HPDE6-E6E7 (cell line): Measurements from ENCODE around the gene FOXRED2.
"Not testable (repeated sequence)": the region's sequence is repeated elsewhere in the genome, so short reads cannot be mapped to it uniquely, and the experiment has no call there.

Experiments
- DNase-seq: peaks from one replicate; pipeline ENCODE4 v3.0.0; 2011; ENCODE audit warnings: missing footprints; ENCODE audit errors: extremely low spot score

The FOXRED2 gene

GRCh38 chr22:36519906-36520305, 13.1 kb upstream of the FOXRED2 start:
- not testable (repeated sequence) for DNase-seq

GRCh38 chr22:36514766-36515165, 7.9 kb upstream of the FOXRED2 start:
- DNase-seq = no peak

GRCh38 chr22:36512991-36513390, 6.2 kb upstream of the FOXRED2 start:
- DNase-seq = no peak

- DNase-seq = no peak
Observed at GRCh38 chr22:36512333-36512732, 5.5 kb upstream of the FOXRED2 start.

GRCh38 chr22:36510966-36511881, 4.4 kb upstream of the FOXRED2 start:
- DNase-seq = peak; percentile 37

- no peak for DNase-seq
Observed at GRCh38 chr22:36510384-36510783, 3.5 kb upstream of the FOXRED2 start.

GRCh38 chr22:36507518-36508010, 724 bp upstream of the FOXRED2 start:
- DNase-seq = no peak

GRCh38 chr22:36505998-36506635, 723 bp downstream of the FOXRED2 start:
- no peak for DNase-seq

- DNase-seq = no peak
Observed at GRCh38 chr22:36497910-36498665, 8.8 kb downstream of the FOXRED2 start.

- no peak for DNase-seq
Observed at GRCh38 chr22:36493690-36494110, 13.1 kb downstream of the FOXRED2 start.

- no peak for DNase-seq
Observed at GRCh38 chr22:36492109-36492508, 14.7 kb downstream of the FOXRED2 start.

GRCh38 chr22:36491155-36491554, 15.7 kb downstream of the FOXRED2 start:
- no peak for DNase-seq

- no peak for DNase-seq
Observed at GRCh38 chr22:36486619-36487384, 20.0 kb downstream of the FOXRED2 start.

GRCh38 chr22:36481393-36482168, 25.3 kb downstream of the FOXRED2 start, which contains the start of gene TXN2:
Gene TXN2 (minus strand): TSS chr22:36481640. CDS start chr22:36480837, 803 bp downstream.
- DNase-seq = peak; percentile 82

GRCh38 chr22:36480941-36481392, 25.9 kb downstream of the FOXRED2 start:
- no peak for DNase-seq

- no peak for DNase-seq
Observed at GRCh38 chr22:36478966-36479365, 27.9 kb downstream of the FOXRED2 start.

GRCh38 chr22:36475341-36475740, 31.5 kb downstream of the FOXRED2 start:
- DNase-seq = no peak

- DNase-seq = no peak
Observed at GRCh38 chr22:36472689-36473088, 34.2 kb downstream of the FOXRED2 start.

- no peak for DNase-seq
Observed at GRCh38 chr22:36471341-36471821, 35.5 kb downstream of the FOXRED2 start.

GRCh38 chr22:36470994-36471331, 35.9 kb downstream of the FOXRED2 start:
- no peak for DNase-seq
